Cortex of kidney (tissue), 1 donor: Measurements from ENCODE around the gene PAPSS1.
"Not testable (repeated sequence)": the region's sequence is repeated elsewhere in the genome, so short reads cannot be mapped to it uniquely, and the experiment has no call there.

Experiments used
- DNase-seq: peaks from one replicate; lab custom pipeline; 2025; lab: John Stamatoyannopoulos, UW

PAPSS1 gene

DNA sequence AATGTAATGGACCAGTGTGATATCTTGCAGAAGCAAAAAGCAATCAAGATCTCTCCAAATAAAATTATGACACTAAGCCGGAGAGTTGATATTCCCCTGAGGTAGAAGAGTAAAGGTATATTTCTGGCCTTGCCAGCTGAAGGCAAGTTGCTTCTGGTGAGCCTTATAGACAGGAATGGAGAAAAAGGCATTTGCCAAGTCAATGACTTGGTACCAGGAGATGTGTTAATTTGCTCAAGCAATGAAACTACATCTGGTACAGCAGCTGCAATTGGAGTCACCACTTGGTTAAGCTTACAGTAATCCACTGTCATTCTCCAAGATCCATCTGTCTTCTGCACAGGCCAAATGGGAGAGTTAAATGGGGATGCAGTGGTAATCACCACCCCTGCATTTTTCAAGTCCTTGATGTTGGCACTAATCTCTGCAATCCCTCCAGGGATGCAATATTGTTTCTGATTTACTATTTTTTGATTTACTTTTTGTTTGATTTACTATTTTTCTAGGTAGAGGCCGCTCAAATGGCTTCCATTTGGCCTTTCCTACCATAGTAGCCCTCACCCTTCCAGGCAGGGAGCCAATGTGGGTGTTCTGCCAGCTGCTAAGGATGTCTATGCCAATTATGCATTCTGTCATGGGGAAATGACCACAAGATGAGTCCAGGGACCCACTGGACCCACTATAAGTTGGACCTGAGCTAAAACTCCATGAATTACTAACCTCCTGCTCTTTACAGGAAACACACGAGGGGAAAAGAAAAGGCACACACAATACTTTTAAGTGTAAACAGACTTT lies 6.3 kb upstream of the PAPSS1 start:
- not testable (repeated sequence) for DNase-seq

DNA sequence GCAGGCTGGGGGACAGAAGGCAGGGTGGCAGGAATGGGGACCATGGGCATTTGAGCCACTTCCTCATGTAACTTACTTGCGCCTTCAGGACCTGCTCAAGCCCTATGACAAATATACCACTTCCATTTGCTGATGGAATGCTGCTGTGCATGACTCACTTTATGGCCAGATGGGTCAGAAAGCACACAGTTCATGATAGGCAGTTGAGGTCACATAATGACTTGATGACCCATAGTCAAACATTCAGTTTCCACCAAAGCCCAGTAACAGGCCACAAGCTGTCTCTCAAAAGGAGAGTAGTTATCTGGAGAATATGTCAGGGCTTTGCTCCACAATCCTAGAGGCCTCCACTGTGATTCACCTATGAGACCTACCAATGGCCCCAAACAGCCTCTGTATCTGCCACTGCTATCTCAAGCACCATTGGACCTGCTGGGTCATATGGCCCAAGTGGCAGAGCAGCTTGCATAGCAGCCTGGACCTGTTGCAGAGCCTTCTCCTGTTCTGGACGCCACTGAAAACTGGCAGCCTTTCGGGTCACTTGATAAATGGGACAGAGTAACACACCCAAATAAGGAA lies 5.3 kb upstream of the PAPSS1 start:
- DNase-seq, result no peak

DNA sequence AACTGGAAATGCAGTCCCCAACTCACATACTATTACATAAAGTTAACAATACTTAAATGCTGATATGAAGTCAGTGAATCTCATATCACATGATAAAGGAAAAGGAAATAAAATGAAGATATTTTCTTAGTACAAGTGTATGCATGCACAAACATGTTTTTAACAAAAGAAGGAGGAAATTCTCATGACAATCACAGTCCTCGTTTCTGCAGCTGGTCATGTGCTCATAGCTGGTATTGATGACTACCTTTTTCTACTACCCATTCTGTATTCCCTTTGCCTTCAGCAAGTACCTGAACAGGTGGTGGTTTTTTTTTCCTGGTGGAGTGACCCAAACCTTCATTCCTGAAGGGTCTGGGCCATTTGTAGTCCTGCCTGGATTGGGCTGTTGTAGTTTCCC lies 3.3 kb upstream of the PAPSS1 start:
- not testable (repeated sequence) for DNase-seq

DNA sequence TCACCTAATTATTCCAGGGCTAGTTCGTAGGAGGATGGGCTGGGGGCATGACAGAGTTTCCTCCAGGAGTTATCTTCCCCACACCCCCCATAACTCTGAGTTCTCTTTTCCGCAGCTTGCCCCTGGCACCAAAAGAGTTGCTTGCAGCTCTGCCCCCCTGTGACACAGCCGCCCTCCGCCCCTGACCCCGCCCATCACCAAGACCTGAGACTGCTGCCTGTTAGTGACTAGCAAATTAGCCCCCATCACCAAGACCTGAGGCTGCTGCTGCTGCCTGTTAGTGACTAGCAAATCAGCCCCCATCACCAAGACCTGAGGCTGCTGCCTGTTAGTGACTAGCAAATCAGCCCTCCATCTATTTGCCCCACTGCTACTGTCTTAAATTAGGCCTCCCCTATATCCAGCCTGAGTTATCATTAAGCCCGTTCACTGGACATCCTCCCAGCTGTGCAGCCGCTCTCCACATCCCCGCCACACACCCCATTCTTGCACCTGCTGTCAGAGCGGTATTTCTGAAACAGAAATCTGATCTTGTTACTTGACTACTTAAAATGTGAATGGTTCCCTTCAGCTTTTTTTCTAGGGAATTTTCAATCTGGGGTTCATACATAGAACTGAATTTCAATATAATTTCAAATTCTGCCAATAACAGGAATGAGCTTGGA lies 1.5 kb upstream of the PAPSS1 start:
- no peak for DNase-seq

DNA sequence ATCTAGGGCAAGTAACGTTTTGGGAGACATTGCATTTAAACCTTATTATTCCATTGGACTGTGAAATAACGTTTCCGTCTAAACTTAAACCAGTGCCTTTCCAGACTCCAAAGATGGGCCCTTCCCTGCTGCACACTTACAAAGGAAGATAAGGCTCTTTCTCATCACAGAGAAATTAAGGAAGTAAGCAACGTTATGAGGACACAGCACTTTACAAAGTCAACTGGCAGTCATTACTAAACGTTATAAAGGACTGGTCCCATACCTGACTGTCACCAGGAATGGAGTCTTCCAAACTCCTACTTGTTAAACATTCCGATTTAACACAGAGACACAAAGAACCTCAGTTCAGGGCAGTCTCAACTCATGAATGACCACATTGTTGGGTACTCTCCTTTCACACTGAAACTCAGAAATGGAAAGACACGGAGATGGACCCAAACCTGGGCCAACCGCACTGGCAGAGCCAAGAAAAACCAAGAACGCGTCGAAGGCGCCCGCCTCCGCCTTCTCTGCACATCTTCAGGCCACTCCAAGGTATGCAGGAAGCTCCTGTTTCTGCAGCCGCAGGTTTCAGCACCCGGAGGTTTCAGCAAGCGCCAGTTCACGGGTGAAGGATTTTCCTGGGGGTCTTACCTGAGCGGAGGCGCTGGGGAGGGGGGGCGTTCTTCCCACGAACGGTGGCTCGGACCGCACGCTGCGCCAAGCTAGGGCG lies 670 bp downstream of the PAPSS1 start:
- no peak for DNase-seq

DNA sequence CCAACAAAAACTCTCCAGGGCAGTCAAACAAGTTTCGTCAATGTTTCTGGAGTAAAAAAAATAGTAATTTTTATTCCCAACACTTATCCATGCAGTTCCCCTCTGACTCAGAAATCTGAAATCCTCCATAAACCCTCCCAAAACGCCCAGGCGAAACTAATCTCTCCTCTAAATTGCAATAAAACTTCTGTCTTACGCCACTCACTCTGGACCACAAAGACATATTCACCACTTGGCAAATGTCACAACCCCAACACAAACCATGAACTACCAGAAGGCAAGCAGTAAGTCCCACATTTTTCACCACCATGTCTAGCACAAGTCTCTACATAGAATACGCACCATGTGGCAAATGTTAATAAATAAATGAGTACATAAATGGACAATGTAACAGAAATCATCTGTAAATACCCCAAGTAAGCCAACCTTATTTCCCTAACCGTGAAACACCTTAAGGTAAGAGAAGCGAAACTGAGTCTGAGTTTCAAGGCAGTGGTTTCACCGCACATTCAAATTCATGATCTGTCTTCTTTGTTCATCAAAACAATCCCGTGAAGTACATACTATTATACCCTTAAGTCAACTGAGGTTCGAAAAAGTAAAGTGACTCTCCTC lies 1.6 kb downstream of the PAPSS1 start:
- no peak for DNase-seq

DNA sequence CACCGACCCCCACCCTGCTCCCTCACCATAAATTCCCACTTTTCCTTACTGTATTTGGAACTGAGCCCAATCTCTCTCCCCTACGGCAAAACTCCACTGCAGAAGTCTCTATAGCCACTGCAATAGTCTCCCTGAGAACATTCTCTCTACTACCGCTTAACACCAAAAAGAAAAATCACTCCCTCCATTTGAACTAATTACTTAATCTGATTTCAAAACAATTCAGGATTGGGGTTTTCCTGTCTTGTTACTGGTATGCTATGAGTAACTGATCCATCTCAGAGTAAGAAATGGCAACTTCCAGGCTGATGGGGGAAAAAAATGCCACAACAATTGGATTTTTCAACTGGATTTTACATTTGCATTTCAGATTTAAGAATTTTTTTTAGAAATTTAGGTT lies 5.8 kb downstream of the PAPSS1 start:
- no peak for DNase-seq

DNA sequence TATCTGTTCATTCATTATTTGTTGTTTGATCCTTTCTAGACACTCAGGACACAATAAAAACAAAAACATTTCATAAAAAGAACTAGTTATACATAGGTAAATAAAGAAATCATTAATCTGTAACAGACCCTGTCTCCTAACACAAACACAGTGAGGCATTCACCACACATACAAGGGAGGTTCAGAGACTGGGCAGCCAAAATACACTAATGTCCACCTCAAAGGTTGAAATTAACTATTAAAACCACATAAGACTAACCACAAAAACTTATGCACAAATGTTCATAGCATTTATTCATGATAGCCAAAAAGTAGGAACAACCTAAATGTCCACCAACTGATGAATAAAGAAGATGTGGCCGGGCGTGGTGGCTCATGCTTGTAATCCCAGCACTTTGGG lies 7.8 kb downstream of the PAPSS1 start:
- no peak for DNase-seq

DNA sequence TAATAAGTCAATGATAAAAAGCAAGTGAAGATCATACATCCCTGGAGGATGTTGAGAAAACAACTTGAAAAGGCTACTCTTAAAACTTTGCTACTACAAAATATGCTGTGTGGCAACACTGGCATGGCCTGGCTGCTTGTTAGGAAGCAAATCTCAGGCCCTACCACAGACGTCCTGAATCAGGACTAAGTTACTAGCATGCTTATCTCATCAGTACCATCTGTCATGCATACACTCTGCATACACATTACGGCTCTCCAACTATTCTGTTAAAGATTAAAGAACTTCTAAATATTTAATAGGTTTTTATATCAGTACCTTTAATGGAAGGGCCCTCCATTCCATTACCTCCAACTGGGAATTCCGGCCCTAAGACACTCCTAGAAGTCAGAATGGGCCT lies 8.2 kb downstream of the PAPSS1 start:
- DNase-seq, result no peak

DNA sequence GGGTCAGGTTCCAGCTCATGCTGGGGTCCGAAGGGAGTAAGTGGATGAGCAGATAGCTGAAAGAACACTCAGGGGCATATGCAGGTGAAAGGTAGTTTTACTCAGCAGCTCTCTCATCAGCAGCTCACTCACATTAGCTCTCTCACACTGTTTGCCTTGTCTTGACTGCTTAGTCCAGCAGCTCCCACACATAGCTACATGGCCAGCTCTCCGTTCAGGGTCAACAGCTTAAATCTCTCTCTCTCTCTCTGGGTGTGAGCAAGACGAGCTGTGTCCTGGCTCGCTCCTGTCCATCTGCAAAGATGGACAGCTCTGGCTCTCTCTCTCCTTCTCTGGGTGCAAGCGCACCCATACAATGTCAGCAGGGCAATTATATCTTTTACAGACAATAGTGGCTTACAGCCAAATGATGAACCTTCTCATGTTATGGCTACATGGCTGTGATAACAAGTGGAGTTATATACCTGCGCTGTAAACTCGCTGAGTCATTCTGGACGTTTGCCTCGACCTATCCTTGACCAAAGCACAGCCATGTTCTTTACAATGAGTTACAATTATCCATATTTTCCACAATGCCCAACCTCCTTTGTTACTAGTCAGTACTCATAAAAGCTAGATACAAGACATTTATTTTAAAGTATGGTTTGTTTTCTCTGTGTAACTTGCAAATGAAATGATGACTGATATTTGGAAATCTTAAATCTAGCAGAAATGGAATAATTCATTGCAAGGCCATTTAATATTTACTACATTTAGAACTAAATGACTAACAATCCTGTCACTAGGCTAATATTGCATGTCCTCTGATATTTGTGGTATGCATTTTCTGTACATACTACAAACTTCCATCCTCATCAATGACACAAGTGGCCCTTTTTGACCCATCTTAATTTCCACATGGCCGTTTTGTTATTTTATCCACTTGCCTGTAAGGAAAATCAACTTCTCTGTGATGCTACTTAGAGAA lies 9.3 kb downstream of the PAPSS1 start:
- no peak for DNase-seq

DNA sequence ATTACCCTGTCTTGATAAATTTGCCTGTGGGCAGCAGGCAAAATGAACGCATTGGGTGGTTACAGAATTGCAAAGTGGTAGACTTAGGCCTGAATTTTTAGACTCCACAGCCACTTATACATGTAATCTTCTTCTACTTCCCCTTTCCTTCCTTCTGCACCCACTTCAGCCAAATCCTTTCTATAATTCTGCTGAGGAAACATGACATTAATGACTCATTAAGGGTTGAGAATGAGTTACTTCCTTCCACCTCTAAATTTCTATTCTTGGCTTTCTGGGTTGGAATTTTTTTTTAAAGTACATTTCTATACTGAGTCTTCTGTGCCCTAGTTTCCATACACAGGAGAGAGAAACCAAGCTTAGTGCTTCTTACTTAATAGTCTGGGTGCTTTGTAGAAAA lies 10.1 kb downstream of the PAPSS1 start:
- no peak for DNase-seq

DNA sequence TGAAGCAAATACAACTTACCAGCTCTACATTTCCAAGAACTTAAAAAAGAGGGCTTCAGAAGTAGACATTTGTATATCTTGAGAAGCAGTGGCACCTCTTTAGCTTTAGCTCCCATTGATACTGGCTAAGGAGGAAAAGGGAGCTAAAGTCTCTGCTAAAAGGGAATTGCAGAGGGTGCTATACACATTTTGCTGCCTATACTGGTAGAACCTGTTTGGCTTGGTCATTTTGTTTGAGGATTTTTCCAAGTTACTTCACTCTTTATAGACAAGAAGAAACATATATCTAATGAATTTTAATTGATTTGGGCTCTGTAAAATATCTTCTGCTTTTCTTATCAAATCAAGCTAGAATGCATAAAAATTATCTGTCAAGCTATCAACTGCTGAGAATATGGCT lies 11.8 kb downstream of the PAPSS1 start:
- no peak for DNase-seq

DNA sequence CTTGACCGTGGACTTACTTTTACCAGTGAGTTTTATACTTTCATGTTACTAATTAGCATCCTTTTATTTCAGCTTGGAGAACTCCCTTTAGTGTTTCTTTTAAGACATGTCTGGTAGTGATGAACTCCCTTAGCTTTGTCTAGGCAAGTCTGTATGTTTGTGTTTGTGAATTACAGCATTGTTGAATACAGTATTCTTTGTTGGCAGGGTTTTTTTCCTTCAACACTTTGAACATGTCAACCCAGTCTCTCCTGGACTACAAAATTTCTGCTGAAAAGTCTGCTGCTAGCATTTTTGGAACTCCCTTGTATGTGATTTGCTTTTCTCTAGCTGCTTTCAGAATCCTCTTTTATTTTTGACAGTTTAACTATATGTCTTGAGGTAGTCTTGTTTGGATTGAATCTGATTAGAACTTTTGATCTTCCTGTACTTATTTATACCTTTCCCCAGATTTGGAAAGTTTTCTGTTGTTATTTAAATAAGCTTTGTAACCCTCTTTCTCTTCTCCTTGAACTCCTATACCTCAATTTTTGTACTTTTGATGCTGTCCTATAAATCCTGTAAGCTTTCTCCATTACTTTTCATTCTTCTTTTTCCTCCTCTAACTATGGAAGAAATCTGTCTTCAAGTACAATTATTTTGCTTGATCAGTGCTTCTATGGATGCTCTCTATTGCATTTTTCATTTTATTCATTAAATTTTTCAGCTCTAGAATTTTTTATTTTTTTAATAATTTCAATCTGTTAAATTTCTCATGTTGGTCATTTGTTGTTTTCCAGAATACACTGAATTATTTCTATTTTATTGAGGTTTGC lies 14.1 kb downstream of the PAPSS1 start:
- DNase-seq, result no peak

DNA sequence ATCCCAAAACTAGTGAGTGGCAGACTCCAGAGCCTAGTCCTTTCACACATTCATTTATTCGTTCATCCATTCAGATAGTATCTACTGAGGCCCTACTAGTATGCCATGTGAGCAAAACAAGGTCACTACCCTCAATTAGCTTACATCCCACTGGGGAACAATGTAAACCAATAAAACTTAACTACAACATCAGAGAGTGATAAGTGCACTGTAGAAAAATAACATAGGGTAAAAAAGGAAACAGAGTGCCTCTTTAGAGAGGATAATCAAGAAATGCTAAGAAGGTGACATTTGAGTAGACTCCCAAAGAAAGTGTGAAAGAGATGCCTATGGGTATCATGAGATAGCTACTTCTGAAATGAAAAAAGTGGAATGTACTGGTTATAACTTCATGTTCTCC lies 18.5 kb downstream of the PAPSS1 start:
- no peak for DNase-seq

DNA sequence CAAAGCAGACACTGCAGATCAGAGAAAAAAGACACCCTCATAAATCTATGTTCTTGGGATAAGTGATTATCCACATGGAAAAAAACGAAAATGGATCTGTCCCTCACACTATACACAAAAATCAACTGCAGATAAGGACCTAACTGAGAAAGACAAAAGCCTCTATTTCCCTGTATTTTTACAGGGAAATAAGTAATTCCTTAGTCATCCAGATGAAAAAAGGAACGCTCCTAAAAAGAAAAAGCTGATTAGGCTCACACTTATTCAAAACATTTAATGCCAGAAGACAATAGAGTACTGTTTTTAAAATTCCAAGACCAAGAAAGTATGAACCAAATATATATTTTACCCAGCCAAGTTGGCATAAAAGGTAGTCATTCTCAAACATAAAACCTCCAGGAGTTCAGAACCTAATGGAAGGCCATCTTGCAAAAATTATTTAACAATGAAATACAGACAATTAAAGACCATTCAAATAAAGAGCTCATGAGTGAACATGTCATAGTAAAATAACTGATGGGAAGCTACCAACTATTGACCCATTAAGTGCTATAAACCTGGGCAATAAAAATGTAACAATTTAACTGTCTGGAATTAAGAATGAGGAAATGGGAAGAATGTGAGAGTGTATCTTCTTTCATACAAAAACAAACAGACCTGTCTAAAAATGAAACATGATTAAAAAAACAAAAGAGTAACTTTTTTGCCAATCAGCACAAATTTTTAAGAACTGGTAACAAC lies 20.4 kb downstream of the PAPSS1 start:
- no peak for DNase-seq

DNA sequence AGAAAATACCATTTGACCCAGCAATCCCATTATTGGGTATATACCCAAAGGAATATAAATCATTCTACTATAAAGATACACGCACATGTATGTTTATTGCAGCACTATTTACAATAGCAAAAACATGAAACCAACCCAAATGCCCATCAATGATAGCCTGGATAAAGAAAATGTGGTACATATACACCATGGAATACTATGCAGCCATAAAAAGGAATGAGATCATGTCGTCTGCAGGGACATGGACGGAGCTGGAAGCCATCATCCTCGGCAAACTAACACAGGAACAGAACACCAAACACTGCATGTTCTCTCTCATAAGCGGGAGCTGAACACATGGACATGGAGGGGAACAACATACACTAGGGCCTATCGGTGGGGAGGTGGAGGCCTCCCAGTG lies 23.8 kb downstream of the PAPSS1 start:
- not testable (repeated sequence) for DNase-seq

DNA sequence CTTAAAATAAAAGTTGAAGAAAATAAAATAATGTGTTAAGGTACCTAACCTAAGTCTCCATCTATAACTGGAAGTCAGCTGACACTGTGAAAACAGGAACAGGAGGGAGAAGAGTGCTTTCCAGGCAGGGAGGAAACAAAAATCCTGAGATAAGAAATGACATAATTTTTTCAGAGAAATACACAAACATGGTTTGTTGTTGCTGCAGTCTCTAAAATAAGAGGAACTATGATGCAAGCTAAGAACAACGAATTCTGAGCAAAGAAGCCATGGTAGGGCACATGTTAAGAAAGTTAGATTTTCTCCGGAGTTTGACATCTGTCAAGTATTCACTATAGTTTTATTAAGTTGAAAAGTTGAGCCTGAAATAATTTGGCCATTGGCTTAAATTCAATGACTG lies 26.9 kb downstream of the PAPSS1 start:
- DNase-seq, result no peak

DNA sequence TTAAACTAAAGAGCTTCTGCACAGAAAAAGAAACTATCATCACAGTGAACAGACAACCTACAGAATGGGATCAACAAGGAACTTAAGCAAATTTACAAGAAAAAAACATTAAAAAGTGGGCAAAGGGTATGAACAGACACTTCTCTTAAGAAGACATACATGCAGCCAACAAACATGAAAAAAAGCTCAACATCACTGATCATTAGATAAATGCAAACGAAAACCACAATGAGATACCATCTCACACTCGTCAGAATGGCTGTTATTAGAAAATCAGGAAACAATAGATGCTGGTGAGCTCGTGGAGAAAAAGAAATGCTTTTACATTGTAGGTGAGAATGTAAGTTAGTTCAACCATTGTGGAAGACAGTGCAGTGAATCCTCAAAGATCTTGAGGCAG lies 27.8 kb downstream of the PAPSS1 start:
- DNase-seq, result no peak

DNA sequence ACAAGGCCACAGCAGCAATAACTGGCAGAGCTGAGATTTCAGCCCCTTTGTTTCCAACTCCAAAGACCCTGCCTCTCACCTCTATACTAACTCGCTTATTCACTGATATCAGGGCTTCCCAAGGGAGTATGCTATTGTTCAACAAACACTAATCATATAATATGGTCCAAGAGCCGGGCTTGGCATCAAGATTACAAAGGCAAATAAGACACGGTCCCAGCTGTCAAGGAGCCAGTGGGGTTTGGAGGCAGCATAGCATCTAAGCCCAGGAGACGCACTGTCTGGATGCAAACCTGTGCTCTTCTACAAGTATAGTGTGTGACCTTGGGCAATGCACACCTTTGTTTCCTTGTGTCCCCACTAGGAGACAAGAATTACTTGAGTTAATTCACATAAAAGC lies 28.7 kb downstream of the PAPSS1 start:
- DNase-seq, result no peak
